GM12891 (cell line): ENCODE data around the gene UFD1.

Experiments used
- POLR2A ChIP-seq: IDR thresholded peaks from 2 replicates; pipeline ENCODE4 v1.6.1; 2011; ENCODE audit warnings: low read depth, low read length, control low read depth
- TAF1 ChIP-seq: IDR thresholded peaks from 2 replicates; pipeline ENCODE4 v1.6.1; 2011; ENCODE audit warnings: low read depth, low read length, control low read depth

DNA sequence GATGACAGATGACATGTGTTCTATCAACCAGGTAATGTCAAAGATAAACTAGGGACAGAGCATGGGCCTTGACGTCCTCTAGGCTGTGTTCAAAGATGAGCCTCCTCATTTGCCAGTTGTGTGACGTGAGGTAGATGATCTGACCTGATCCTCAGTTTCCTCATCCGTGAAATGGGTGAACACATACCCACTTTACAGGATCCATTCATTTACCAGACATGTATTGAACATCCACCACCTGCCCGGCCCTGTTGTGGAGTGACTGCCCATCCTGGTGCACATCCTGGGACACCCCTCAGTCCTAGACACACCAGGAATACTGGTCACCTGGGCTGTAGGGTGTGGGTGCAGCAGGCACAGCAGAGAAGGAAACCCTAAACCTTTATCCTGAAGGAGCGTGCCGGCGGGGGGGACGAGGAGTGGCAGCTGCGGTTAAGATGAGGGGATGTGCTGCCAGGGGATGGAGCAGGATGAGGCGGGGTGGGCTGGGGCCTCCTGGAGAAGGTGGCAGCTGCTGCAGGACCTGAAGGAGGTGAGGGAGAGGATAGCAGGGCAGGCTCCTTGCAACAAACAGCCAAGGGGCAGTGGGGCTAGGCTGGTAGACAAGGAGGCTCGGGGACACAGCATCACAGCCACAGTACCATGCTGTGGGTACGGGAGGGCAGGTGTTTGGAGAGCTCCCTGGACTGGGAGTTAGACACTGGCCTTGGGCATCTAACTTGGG is 36.8 kb upstream of the UFD1 start:
- no peak for TF ChIP-seq POLR2A
- TF ChIP-seq TAF1 = no peak
